Mesendoderm (in vitro differentiated cells): ENCODE measurements around the gene FHL1.

Experiments used
- DNase-seq: peaks from one replicate; pipeline ENCODE4 v3.0.0; 2013
- H2AK5ac ChIP-seq: 2 replicates; pipeline ENCODE4 v1.6.1; 2013; ENCODE audit warnings: low read length, inconsistent platforms
- H2BK120ac ChIP-seq: 2 replicates; pipeline ENCODE4 v1.6.1; 2013; ENCODE audit warnings: low read depth, mild to moderate bottlenecking, low read length, moderate library complexity, mixed read lengths
- H2BK15ac ChIP-seq: replicated peaks from 2 replicates; pipeline ENCODE4 v1.6.1; 2013; ENCODE audit warnings: low read depth, mild to moderate bottlenecking, moderate library complexity
- H2BK5ac ChIP-seq: 2 replicates; pipeline ENCODE4 v1.6.1; 2013; ENCODE audit warnings: low read length, inconsistent platforms
- H3K18ac ChIP-seq: 2 replicates; pipeline ENCODE4 v1.6.1; 2013; ENCODE audit warnings: mild to moderate bottlenecking, low read length, mixed read lengths
- H3K23ac ChIP-seq: one replicate; pipeline ENCODE4 v1.6.1; 2013; ENCODE audit warnings: low read length
- H3K27ac ChIP-seq: 2 replicates; pipeline ENCODE4 v1.5.1; 2013; ENCODE audit warnings: low read depth, mild to moderate bottlenecking, inconsistent platforms, low read length, moderate library complexity
- H3K27me3 ChIP-seq: 2 replicates; pipeline ENCODE4 v1.6.1; 2013; ENCODE audit warnings: low read length, control low read depth, mild to moderate bottlenecking, inconsistent platforms; ENCODE audit not compliant: insufficient read depth, poor library complexity
- H3K36me3 ChIP-seq: 2 replicates; pipeline ENCODE4 v1.6.1; 2013; ENCODE audit warnings: low read length, inconsistent platforms; ENCODE audit not compliant: control insufficient read depth, insufficient read depth
- H3K4ac ChIP-seq: one replicate; pipeline ENCODE4 v1.6.1; 2013; ENCODE audit warnings: low read depth, mild to moderate bottlenecking, low read length, moderate library complexity
- H3K4me1 ChIP-seq: 2 replicates; pipeline ENCODE4 v1.6.1; 2013; ENCODE audit warnings: low read depth, low read length, inconsistent platforms; ENCODE audit not compliant: control insufficient read depth
- H3K4me2 ChIP-seq: 2 replicates; pipeline ENCODE4 v1.6.1; 2013; ENCODE audit warnings: low read length
- H3K4me3 ChIP-seq: 2 replicates; pipeline ENCODE4 v1.5.1; 2013; ENCODE audit warnings: mild to moderate bottlenecking, low read length
- H3K56ac ChIP-seq: one replicate; pipeline ENCODE4 v1.6.1; 2013; ENCODE audit warnings: low read length
- H3K79me1 ChIP-seq: 2 replicates; pipeline ENCODE4 v1.6.1; 2013; ENCODE audit warnings: low read length, inconsistent platforms
- H3K79me2 ChIP-seq: 2 replicates; pipeline ENCODE4 v1.6.1; 2013; ENCODE audit warnings: mild to moderate bottlenecking, low read length; ENCODE audit not compliant: control insufficient read depth, insufficient read depth
- H3K9ac ChIP-seq: 2 replicates; pipeline ENCODE4 v1.6.1; 2013; ENCODE audit warnings: low read length, inconsistent platforms
- H4K5ac ChIP-seq: one replicate; pipeline ENCODE4 v1.6.1; 2013; ENCODE audit warnings: low read length
- H4K8ac ChIP-seq: one replicate; pipeline ENCODE4 v1.6.1; 2013; ENCODE audit warnings: low read depth, mild to moderate bottlenecking, control low read depth, low read length, moderate library complexity
- WGBS: extraction: QIAGEN DNeasy Blood & Tissue Kit; methylation state at CpG from one replicate; pipeline ENCODE4 v1.1.7; 2013; ENCODE audit warnings: low lambda C conversion rate, missing lambda C conversion rate; ENCODE audit not compliant: insufficient coverage; ENCODE audit errors: extremely low coverage; 5-methylcytosine and 5-hydroxymethylcytosine counted together

FHL1 gene

DNA sequence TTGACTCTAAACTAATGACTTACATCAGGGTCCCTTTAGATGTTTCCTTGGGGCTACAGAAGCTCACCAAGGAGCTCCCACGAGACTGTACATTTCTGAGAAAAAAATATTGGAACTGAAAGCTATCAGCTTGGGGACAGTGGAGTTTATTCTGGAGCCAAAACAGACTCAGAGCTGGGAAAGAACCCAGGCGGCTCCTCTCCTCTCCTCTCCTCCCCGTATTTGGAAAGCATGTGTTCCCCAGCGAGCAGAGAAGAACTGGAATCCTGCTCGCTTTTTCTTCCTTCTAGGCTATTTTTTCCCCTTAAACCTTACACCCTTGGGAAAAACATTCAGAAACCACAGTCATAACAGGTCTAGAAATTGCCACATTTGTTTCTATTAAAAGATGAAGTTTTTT is 108.2 kb downstream of the FHL1 start:
- H3K4ac ChIP-seq = no peak overlapping the region
- no peak overlapping the region for H2BK15ac ChIP-seq
- no peak overlapping the region for H2BK120ac ChIP-seq
- H2AK5ac ChIP-seq = no peak overlapping the region
- H3K79me1 ChIP-seq = no peaks in the 10 kb centered on the region
- H3K23ac ChIP-seq = no peak overlapping the region
- no peak overlapping the region for H3K4me2 ChIP-seq
- no peaks in the 10 kb centered on the region for H3K79me2 ChIP-seq
- no peaks in the 10 kb centered on the region for H3K27me3 ChIP-seq
- DNase-seq = no peak
- H4K8ac ChIP-seq = no peak overlapping the region
- H3K4me3 ChIP-seq = no peak overlapping the region
- H3K4me1 ChIP-seq = no peaks in the 10 kb centered on the region
- H3K56ac ChIP-seq = no peak overlapping the region
- H3K9ac ChIP-seq = no peak overlapping the region
- H3K36me3 ChIP-seq = no peaks in the 10 kb centered on the region
- no peak overlapping the region for H4K5ac ChIP-seq
- no peak overlapping the region for H3K27ac ChIP-seq
- H2BK5ac ChIP-seq = no peak overlapping the region
- H3K18ac ChIP-seq = no peak overlapping the region
- WGBS = no CpG with 5 or more reads among the region's 5 CpGs

DNA sequence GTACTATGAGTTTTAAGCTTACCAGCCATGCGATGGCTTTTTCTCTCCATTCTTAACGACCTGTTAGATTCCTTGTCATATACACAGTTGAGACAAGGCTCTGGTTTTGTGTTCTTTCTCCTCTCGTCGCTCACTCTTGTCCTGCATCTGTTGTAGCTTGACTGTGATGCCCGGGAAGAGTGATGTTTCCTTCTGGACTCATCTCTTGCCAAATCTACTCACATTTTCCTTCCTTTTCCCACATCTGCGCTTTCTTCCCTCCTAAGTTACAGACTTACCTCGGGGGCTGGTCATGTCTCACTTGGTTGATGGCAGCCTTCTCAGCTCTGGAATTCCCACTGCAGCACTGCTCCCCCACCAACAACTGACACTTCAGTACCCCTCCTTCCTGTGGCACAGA is 108.7 kb downstream of the FHL1 start:
- no peak overlapping the region for H3K9ac ChIP-seq
- H3K4ac ChIP-seq = no peak overlapping the region
- no peak overlapping the region for H2AK5ac ChIP-seq
- no peaks in the 10 kb centered on the region for H3K79me1 ChIP-seq
- H3K36me3 ChIP-seq = no peaks in the 10 kb centered on the region
- no peaks in the 10 kb centered on the region for H3K4me1 ChIP-seq
- no peak overlapping the region for H3K4me3 ChIP-seq
- H3K56ac ChIP-seq = no peak overlapping the region
- H2BK5ac ChIP-seq = no peak overlapping the region
- H3K4me2 ChIP-seq = no peak overlapping the region
- H3K18ac ChIP-seq = no peak overlapping the region
- no peak overlapping the region for H4K5ac ChIP-seq
- no peak overlapping the region for H2BK120ac ChIP-seq
- H3K23ac ChIP-seq = no peak overlapping the region
- no peaks in the 10 kb centered on the region for H3K79me2 ChIP-seq
- no peak overlapping the region for H3K27ac ChIP-seq
- H4K8ac ChIP-seq = no peak overlapping the region
- no peak overlapping the region for H2BK15ac ChIP-seq
- WGBS = no CpG with 5 or more reads among the region's 7 CpGs
- DNase-seq = no peak
- H3K27me3 ChIP-seq = no peaks in the 10 kb centered on the region

- Histone ChIP-seq H4K5ac (no peak overlapping the region), H3K4me1 (no peaks in the 10 kb centered on the region), H3K36me3 (no peaks in the 10 kb centered on the region), H3K4ac (no peak overlapping the region), H3K79me1 (no peaks in the 10 kb centered on the region), H3K9ac (no peak overlapping the region), H3K23ac (no peak overlapping the region), H2AK5ac (no peak overlapping the region), H2BK5ac (no peak overlapping the region), H2BK120ac (no peak overlapping the region), H3K4me2 (no peak overlapping the region), H3K27ac (no peak overlapping the region), H2BK15ac (no peak overlapping the region), H3K4me3 (no peak overlapping the region), H3K56ac (no peak overlapping the region), H3K27me3 (no peaks in the 10 kb centered on the region), H3K18ac (no peak overlapping the region), H3K79me2 (no peaks in the 10 kb centered on the region), H4K8ac (no peak overlapping the region)
- no peak for DNase-seq
- WGBS = no CpG with 5 or more reads among the region's 1 CpG
These were observed 111.6 kb downstream of the FHL1 start for GRCh38 chrX:136258951-136259350.

- H2BK15ac ChIP-seq = no peak overlapping the region
- no peaks in the 10 kb centered on the region for H3K79me2 ChIP-seq
- H3K23ac ChIP-seq = no peak overlapping the region
- H3K56ac ChIP-seq = no peak overlapping the region
- peak; percentile 46 for DNase-seq
- H3K4me1 ChIP-seq = no peaks in the 10 kb centered on the region
- H3K9ac ChIP-seq = no peak overlapping the region
- no peak overlapping the region for H2BK120ac ChIP-seq
- H3K79me1 ChIP-seq = no peaks in the 10 kb centered on the region
- no peak overlapping the region for H3K4ac ChIP-seq
- H4K8ac ChIP-seq = no peak overlapping the region
- H3K4me2 ChIP-seq = no peak overlapping the region
- no peak overlapping the region for H4K5ac ChIP-seq
- H3K4me3 ChIP-seq = no peak overlapping the region
- no CpG with 5 or more reads among the region's 4 CpGs for WGBS
- no peaks in the 10 kb centered on the region for H3K36me3 ChIP-seq
- no peak overlapping the region for H2AK5ac ChIP-seq
- no peak overlapping the region for H2BK5ac ChIP-seq
- no peak overlapping the region for H3K18ac ChIP-seq
- no peak overlapping the region for H3K27ac ChIP-seq
- no peaks in the 10 kb centered on the region for H3K27me3 ChIP-seq
These were observed 112.2 kb downstream of the FHL1 start for GRCh38 chrX:136259543-136259942.

DNA sequence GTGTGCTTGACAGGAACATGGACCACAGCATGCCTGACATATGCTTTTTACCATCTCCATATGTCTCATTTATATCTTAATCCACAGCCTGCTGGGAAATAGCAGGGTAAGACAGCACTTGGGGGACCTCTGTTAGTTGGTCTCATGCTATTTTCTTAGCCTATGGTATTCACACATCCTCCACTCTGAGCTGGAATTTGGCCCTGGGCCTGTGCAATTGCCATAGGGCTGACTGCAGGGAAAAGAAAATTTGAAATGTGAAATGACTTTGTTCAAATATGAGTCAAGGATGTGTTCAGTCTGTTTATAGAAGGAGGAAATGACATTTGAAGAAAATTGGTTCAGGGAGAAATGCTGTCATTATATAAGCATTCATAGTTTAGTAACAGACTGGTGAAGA is 113.4 kb downstream of the FHL1 start:
- no peak for DNase-seq
- H3K4me1 ChIP-seq = no peaks in the 10 kb centered on the region
- no peak overlapping the region for H2AK5ac ChIP-seq
- no peak overlapping the region for H3K9ac ChIP-seq
- no peaks in the 10 kb centered on the region for H3K79me1 ChIP-seq
- no peak overlapping the region for H3K4me3 ChIP-seq
- H3K27me3 ChIP-seq = no peaks in the 10 kb centered on the region
- no peak overlapping the region for H3K4ac ChIP-seq
- no peak overlapping the region for H3K18ac ChIP-seq
- H3K23ac ChIP-seq = no peak overlapping the region
- H3K4me2 ChIP-seq = no peak overlapping the region
- H2BK15ac ChIP-seq = no peak overlapping the region
- no peak overlapping the region for H2BK120ac ChIP-seq
- H2BK5ac ChIP-seq = no peak overlapping the region
- no peak overlapping the region for H3K56ac ChIP-seq
- no peaks in the 10 kb centered on the region for H3K36me3 ChIP-seq
- H3K27ac ChIP-seq = no peak overlapping the region
- no peak overlapping the region for H4K5ac ChIP-seq
- no peak overlapping the region for H4K8ac ChIP-seq
- no peaks in the 10 kb centered on the region for H3K79me2 ChIP-seq
